CD14-positive monocyte (primary cell): ENCODE results near the gene FNDC3A. TPM values are rescaled to one million over a fixed set of nuclear protein-coding genes. Genes with fewer than 3 reads are reported as not detected.

Source experiments
- DNase-seq, 3 donors: peaks; one replicate each; pipeline ENCODE4 v3.0.0-alpha.2; 2011 to 2022
- H2AFZ ChIP-seq: 2 replicates; pipeline ENCODE4 v1.6.0; 2012; ENCODE audit warnings: mild to moderate bottlenecking, low read depth, low read length, inconsistent platforms; ENCODE audit not compliant: insufficient read depth, poor library complexity, severe bottlenecking
- H3K27ac ChIP-seq, 2 donors: 1 replicate in 1 of 2; 2 replicates in 1 of 2; pipeline ENCODE4 v1.5.1; 2012 to 2013; ENCODE audit warnings: low read length in 2 of 2, control low read depth in 1 of 2, inconsistent platforms in 1 of 2, low read depth in 1 of 2, mild to moderate bottlenecking in 1 of 2
- H3K27me3 ChIP-seq, 2 donors: one replicate each; pipeline versions ENCODE4 v1.6.0 to v1.6.1; 2011 to 2013; ENCODE audit warnings: low read length in 2 of 2; ENCODE audit not compliant: control insufficient read depth in 2 of 2, insufficient read depth in 2 of 2
- H3K36me3 ChIP-seq, 2 donors: replicated peaks in 1 of 2; 1 replicate in 1 of 2; 2 replicates in 1 of 2; pipeline versions ENCODE4 v1.5.1 to v1.6.1; 2012 to 2013; ENCODE audit warnings: low read length in 2 of 2, control low read depth in 1 of 2, inconsistent platforms in 1 of 2, mild to moderate bottlenecking in 1 of 2; ENCODE audit not compliant: insufficient read depth in 2 of 2, control insufficient read depth in 1 of 2
- H3K4me1 ChIP-seq, 2 donors: 1 replicate in 1 of 2; 2 replicates in 1 of 2; pipeline versions ENCODE4 v1.5.1 to v1.6.1; 2012 to 2013; ENCODE audit warnings: low read length in 2 of 2, control low read depth in 1 of 2, inconsistent platforms in 1 of 2, mild to moderate bottlenecking in 1 of 2, moderate library complexity in 1 of 2; ENCODE audit not compliant: insufficient read depth in 2 of 2, control insufficient read depth in 1 of 2
- H3K4me2 ChIP-seq: replicated peaks from 2 replicates; pipeline ENCODE3; 2012; ENCODE audit warnings: low read length, moderate library complexity, mild to moderate bottlenecking; ENCODE audit not compliant: poor library complexity, severe bottlenecking; ENCODE audit errors: extremely low read depth
- H3K4me3 ChIP-seq, 3 experiments: fragments of 200-600 bp in 1 of 3; sonication (generic) in 1 of 3; replicated peaks in 1 of 3; 1 replicate in 2 of 3; 2 replicates in 1 of 3; pipeline ENCODE4 v1.5.1; 2011 to 2013; ENCODE audit warnings: low read length in 3 of 3, mild to moderate bottlenecking in 3 of 3, control low read depth in 2 of 3, low read depth in 2 of 3, inconsistent platforms in 1 of 3, moderate library complexity in 1 of 3
- H3K79me2 ChIP-seq: 2 replicates; pipeline ENCODE4 v1.6.0; 2012; ENCODE audit warnings: mild to moderate bottlenecking, control low read depth, inconsistent platforms, low read length, moderate library complexity; ENCODE audit not compliant: insufficient read depth
- H3K9ac ChIP-seq: 2 replicates; pipeline ENCODE4 v1.6.0; 2017; ENCODE audit warnings: low read length, mild to moderate bottlenecking; ENCODE audit not compliant: insufficient read depth, poor library complexity, severe bottlenecking
- H3K9me3 ChIP-seq, 2 donors: replicated peaks in 1 of 2; 1 replicate in 1 of 2; 2 replicates in 1 of 2; pipeline versions ENCODE4 v1.5.1 to v1.6.1; 2012 to 2013; ENCODE audit warnings: low read length in 2 of 2, control low read depth in 1 of 2; ENCODE audit not compliant: control insufficient read depth in 1 of 2, insufficient read depth in 1 of 2
- H4K20me1 ChIP-seq: 2 replicates; pipeline ENCODE4 v1.6.0; 2012; ENCODE audit warnings: mild to moderate bottlenecking, low read length, control low read depth, moderate library complexity; ENCODE audit not compliant: insufficient read depth
- H3K27ac Mint-ChIP-seq, 7 donors: one replicate each; pipeline ENCODE4 v1.8.0; 2020; ENCODE audit warnings: mild to moderate bottlenecking in 7 of 7, mixed read lengths in 7 of 7, moderate library complexity in 6 of 7, inconsistent platforms in 2 of 7
- H3K27me3 Mint-ChIP-seq, 3 donors: one replicate each; pipeline ENCODE4 v1.8.0; 2021 to 2022; ENCODE audit warnings: low read depth in 3 of 3, mild to moderate bottlenecking in 3 of 3, mixed read lengths in 3 of 3, moderate library complexity in 3 of 3, inconsistent platforms in 1 of 3
- H3K36me3 Mint-ChIP-seq, 2 donors: one replicate each; pipeline ENCODE4 v1.8.0; 2020; ENCODE audit warnings: mixed read lengths in 2 of 2, inconsistent platforms in 1 of 2, mild to moderate bottlenecking in 1 of 2
- H3K4me1 Mint-ChIP-seq: one replicate; pipeline ENCODE4 v1.8.0; 2020; ENCODE audit warnings: mild to moderate bottlenecking, mixed read lengths
- H3K4me3 Mint-ChIP-seq, 2 donors: one replicate each; pipeline ENCODE4 v1.8.0; 2020; ENCODE audit warnings: mild to moderate bottlenecking in 2 of 2, mixed read lengths in 2 of 2, moderate library complexity in 1 of 2
- H3K9me3 Mint-ChIP-seq, 7 donors: one replicate each; pipeline ENCODE4 v1.8.0; 2020 to 2022; ENCODE audit warnings: mixed read lengths in 7 of 7, mild to moderate bottlenecking in 6 of 7, moderate library complexity in 6 of 7, inconsistent platforms in 2 of 7
- WGBS: methylation state at CpG from one replicate; pipeline ENCODE4 v1.1.5; 2013; ENCODE audit warnings: missing lambda C conversion rate; ENCODE audit not compliant: insufficient coverage; 5-methylcytosine and 5-hydroxymethylcytosine counted together
- intact Hi-C, 2 donors: fragments of 100-400 bp; cut with micrococcal nuclease; formaldehyde crosslinking; loops; one replicate each; pipeline versions ENCODE4 v1.15.0 to v1.15.1; 2023
- polyA plus RNA-seq, 3 donors: library from polyadenylated mRNA; depleted of rRNA in 1 of 3; unstranded in 2 of 3; stranded (reverse) in 1 of 3; fragments of 300-500 nt in 2 of 3; fragments of >200 nt in 1 of 3; fragmentation: Illumina TruSeq in 2 of 3; gene quantifications; 1 replicate in 2 of 3; 2 replicates in 1 of 3; pipeline ENCODE4 v1.2.3, GENCODE V29; 2012 to 2021
- TF ChIP-seq, protein P1 (sequence below): fragments of 200-600 bp; IDR thresholded peaks from one replicate; pipeline ENCODE4 v1.8.0; 2022; ENCODE audit warnings: antibody characterized with exemption, mild to moderate bottlenecking

The FNDC3A gene
- polyA plus RNA-seq, 3 donors: 8.3 to 27.0 (median 12.0) TPM

DNA sequence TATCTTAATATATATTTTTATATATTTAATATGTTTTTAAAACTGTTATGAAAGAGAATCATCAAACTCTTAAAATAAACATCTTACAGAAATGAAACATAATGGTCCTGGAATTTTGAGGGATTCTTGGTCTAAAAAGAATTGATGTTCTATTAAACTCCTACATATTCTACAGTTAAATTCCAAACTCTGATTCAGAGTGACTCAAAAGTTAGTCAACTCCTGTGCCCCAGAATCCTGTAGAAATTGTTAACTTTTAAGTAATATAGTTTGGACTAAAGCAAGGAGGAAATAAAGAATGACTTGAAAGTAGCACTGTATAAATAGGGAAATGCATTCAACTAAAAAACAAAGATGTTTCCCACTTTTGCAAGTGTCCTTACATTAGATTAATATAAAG, 47.7 kb downstream of the FNDC3A start:
- peaks cover 2 to 16% (median 6%) of the 10 kb centered on the region in 7 donors for H3K9me3 Mint-ChIP-seq
- H3K4me1 ChIP-seq: no peaks in the 10 kb centered on the region
- no peak overlapping the region for H3K4me3 Mint-ChIP-seq
- no peak overlapping the region for H3K27ac Mint-ChIP-seq
- no peak for DNase-seq
- peaks cover 0 to 3% of the 10 kb centered on the region in 2 donors for H3K9me3 ChIP-seq
- intact Hi-C loops: no loop called here
- no peak overlapping the region for H3K9ac ChIP-seq
- H3K79me2 ChIP-seq: no peaks in the 10 kb centered on the region
- H3K36me3 ChIP-seq: peaks cover 0 to 22% of the 10 kb centered on the region in 2 donors
- H3K27me3 Mint-ChIP-seq: peaks cover 0 to 2% (median 0%) of the 10 kb centered on the region in 3 donors
- peaks cover 34 to 46% of the 10 kb centered on the region in 2 donors for H3K36me3 Mint-ChIP-seq
- H3K27ac ChIP-seq: no peak overlapping the region
- no peak overlapping the region for H3K4me2 ChIP-seq
- no peak overlapping the region for H3K4me3 ChIP-seq
- H2AFZ ChIP-seq: no peak overlapping the region
- TF ChIP-seq, protein P1, sequence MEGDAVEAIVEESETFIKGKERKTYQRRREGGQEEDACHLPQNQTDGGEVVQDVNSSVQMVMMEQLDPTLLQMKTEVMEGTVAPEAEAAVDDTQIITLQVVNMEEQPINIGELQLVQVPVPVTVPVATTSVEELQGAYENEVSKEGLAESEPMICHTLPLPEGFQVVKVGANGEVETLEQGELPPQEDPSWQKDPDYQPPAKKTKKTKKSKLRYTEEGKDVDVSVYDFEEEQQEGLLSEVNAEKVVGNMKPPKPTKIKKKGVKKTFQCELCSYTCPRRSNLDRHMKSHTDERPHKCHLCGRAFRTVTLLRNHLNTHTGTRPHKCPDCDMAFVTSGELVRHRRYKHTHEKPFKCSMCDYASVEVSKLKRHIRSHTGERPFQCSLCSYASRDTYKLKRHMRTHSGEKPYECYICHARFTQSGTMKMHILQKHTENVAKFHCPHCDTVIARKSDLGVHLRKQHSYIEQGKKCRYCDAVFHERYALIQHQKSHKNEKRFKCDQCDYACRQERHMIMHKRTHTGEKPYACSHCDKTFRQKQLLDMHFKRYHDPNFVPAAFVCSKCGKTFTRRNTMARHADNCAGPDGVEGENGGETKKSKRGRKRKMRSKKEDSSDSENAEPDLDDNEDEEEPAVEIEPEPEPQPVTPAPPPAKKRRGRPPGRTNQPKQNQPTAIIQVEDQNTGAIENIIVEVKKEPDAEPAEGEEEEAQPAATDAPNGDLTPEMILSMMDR: no peak
- peaks cover 6% of the 10 kb centered on the region for H4K20me1 ChIP-seq
- no peaks in the 10 kb centered on the region for H3K4me1 Mint-ChIP-seq
- no peaks in the 10 kb centered on the region for H3K27me3 ChIP-seq

GRCh38 chr13:49026851-49027250, 51.1 kb downstream of the FNDC3A start:
- no peaks in the 10 kb centered on the region for H3K4me1 Mint-ChIP-seq
- intact Hi-C loops: no loop called here
- DNase-seq: no peak
- no peak overlapping the region for H3K9ac ChIP-seq
- H3K27me3 Mint-ChIP-seq: peaks cover 0 to 2% (median 0%) of the 10 kb centered on the region in 3 donors
- no peak overlapping the region for H3K27ac Mint-ChIP-seq
- H3K9me3 ChIP-seq: peaks cover 0 to 3% of the 10 kb centered on the region in 2 donors
- H3K4me3 Mint-ChIP-seq: no peak overlapping the region
- peaks cover 23 to 32% of the 10 kb centered on the region in 2 donors for H3K36me3 Mint-ChIP-seq
- no peak overlapping the region for H3K4me2 ChIP-seq
- no CpG with 5 or more reads among the region's 1 CpG for WGBS
- no peak overlapping the region for H3K27ac ChIP-seq
- H3K79me2 ChIP-seq: no peaks in the 10 kb centered on the region
- H3K9me3 Mint-ChIP-seq: peaks cover 0 to 10% (median 3%) of the 10 kb centered on the region in 7 donors
- H4K20me1 ChIP-seq: no peaks in the 10 kb centered on the region
- peaks cover 0 to 18% of the 10 kb centered on the region in 2 donors for H3K36me3 ChIP-seq
- H2AFZ ChIP-seq: no peak overlapping the region
- H3K27me3 ChIP-seq: no peaks in the 10 kb centered on the region
- H3K4me1 ChIP-seq: no peaks in the 10 kb centered on the region
- no peak overlapping the region for H3K4me3 ChIP-seq
- TF ChIP-seq, protein P1: no peak
